ENCODE measurements around the gene IGFALS.

The IGFALS gene

DNA sequence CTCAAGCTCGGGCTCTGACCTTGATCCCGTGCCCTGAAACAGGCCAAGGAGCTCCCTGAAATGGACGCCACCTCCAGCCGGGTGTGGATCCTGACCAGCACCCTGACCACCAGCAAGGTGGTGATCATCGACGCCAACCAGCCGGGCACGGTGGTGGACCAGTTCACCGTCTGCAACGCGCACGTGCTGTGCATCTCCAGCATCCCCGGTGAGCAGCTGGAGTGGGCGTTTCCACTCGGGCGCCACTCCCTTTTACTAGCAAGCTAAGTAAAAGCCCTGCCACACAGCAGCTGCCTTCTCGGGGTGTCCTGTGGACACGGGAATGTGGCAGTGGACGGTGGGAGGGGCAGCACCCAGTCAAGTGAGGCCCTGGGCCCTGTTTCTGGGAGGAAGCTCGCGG is 28.5 kb downstream of the IGFALS start:
- DNase-seq = no peak

DNA sequence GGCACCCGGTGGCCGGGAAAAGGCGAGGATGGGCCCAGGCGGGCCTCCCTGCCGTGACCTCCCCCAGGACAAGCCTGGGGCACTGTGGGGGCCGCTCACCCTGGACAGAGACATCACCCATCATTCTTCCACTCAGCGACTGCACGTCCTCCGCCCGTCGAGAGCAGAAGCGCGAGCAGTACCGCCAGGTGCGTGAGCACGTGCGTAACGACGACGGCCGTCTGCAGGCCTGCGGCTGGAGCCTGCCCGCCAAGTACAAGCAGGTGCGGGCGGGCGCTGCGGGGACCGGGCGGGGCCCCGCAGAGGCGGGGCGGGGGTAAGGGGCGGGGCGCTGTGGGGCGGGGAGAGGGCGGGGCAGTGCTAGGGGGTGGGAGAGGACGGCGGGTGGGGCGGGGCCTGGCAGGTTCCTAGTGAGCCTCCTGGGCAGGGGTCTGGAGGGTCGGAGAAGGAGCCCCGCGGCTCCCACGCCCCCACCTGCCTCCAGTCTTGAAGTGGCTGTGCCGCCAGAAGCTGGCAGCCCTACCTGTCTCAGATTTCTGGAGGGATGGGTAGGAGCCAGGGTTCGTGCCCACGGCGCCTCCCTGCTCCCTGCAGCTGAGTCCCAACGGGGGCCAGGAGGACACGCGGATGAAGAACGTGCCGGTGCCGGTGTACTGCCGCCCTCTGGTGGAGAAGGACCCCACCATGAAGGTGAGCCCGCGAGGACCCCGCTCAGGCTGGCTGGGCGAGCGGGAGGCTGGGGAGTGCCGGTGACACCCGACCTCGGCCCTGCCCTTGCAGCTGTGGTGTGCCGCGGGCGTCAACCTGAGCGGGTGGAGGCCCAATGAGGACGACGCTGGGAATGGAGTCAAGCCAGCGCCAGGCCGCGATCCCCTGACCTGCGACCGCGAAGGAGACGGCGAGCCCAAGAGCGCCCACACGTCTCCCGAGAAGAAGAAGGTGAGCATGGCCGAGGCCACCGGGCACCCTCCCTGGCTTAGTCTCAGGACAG is 29.7 kb downstream of the IGFALS start:
- DNase-seq = peak in 1 of 14 donors; percentile 48

DNA sequence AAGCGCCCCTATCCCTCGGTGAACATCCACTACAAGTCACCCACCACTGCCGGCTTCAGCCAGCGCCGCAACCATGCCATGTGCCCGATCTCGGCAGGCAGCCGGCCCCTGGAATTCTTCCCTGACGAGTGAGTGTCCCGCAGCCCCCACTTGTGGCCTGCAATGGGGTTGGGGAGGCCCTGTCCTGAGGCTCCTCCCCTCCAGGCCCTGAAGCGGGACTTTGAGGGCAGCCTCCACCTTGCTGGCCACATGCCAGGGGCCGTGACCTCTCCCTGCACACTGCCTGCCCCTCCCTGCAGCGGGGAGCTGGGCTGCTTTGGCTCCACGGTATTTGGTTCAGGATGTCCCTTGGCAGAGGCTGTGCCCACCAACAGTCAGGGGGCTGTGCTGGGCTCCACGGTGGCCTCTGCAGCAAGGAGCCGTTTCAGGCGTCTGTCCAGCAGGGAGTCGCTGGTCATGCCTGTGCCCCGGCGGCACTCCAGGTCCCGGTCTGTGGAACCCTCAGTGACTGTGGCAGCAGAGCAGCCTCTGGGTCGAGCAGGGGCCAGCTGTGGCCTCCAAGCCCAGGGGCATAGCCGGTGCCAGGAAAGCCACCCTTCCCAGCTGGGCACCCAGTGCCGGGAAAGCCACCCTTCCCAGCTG is 30.5 kb downstream of the IGFALS start:
- peak in 1 of 14 donors; percentile 39 for DNase-seq

DNA sequence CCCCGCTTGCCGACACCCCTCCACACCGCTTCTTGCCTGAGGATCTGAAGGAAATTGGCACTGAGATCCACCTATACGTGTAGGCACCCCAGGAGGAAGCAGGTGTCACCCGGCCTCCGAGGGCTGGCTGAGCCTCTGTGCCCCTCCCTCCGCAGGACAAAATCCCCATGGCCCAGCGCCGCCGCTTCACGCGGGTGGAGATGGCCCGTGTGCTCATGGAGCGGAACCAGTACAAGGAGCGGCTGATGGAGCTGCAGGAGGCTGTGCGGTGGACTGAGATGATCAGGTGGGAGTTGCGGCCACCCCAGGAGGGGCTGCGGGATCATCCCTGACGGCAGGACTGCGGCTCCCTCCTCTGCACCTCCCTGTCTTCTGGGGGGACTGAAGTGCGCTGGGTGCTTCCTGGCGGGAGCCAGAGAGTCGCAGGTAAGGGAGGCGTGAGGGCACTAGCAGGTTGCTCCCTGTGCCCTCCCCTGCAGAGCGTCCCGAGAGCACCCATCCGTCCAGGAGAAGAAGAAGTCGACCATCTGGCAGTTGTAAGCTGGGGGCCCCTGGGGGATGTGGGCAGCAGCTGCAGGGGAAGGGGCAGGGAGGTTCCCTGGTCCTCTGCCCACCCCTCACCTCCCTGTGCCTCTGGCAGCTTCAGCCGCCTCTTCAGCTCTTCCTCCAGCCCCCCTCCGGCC is 31.2 kb downstream of the IGFALS start:
- no peak for DNase-seq

DNA sequence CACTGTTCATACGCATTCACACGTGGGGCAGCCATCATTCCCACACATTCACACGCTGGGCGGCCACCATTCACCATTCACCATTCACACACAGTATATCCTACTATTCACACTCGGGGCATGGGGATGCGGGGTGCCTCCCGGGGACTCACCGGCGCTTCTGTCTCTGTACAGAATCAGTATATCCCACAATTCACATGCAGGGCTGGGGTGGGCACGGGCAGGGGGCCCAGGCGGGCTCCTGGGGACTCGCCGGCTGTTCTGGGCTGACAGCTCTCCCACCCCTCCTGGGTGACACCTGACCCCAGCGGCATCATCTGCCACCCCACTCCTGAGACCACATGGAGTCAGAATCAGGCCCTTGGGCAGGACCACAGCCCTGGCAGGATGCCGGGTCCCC is 31.8 kb downstream of the IGFALS start:
- no peak for DNase-seq

DNA sequence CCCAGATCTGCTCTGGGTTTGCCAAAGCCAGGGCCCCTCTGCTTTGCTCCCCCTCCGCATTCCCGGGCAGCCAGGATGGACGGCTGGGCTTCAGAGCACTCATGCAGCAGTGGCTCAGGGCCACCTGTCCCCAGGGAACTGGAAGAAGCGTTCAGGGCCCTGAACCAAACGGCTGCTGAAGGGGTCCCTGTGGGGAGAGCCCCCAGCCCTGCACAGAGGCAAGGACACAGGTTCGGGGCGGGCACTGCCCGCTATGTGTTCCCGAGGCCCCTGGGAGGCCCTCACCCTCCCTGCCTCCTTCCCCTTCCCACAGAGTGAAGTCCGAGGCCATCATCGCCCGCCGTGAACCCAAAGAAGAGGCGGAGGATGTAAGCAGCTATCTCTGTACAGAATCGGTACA is 32.6 kb downstream of the IGFALS start:
- no peak for DNase-seq

DNA sequence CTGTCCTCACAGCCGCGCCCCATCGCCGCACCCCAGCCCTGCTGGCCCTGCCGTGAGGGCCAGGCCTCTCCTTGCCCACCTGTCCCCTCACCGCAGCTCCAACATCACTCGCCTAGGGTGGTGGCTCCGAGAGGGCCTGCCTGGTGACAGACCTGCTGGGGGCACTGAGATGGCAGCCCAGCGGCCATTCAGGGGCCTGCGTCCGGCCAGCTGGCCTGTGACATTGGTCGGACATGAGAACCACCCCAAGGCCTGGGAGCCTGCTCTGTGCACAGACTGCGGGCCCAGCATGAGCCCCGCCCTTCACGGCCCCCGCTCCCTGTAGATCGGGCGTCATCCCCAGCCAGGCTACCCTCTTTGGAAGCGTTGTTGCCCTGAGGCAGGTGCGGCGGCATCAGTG is 34.0 kb downstream of the IGFALS start:
- DNase-seq = peak in 1 of 14 donors; percentile 21

DNA sequence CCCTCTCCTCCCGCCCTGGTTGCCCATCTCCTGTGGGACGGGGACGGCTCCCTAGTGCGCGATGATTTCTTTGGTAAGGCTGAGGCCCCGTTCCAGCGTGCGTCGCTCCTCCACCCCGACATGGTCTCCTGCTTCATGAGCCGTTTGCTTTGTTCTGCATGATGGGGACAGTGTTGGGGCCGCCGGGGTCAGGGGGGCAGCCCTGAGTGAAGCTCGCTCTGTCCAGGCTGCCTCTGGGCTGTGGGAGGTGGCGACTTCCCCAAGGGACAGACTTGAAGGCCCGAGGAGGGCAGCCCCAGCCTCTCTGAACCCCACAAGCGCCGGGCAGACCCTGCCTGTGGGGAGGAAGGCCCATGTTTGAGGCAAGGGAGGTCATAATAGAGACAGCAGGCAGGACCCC is 34.6 kb downstream of the IGFALS start:
- no peak for DNase-seq

DNA sequence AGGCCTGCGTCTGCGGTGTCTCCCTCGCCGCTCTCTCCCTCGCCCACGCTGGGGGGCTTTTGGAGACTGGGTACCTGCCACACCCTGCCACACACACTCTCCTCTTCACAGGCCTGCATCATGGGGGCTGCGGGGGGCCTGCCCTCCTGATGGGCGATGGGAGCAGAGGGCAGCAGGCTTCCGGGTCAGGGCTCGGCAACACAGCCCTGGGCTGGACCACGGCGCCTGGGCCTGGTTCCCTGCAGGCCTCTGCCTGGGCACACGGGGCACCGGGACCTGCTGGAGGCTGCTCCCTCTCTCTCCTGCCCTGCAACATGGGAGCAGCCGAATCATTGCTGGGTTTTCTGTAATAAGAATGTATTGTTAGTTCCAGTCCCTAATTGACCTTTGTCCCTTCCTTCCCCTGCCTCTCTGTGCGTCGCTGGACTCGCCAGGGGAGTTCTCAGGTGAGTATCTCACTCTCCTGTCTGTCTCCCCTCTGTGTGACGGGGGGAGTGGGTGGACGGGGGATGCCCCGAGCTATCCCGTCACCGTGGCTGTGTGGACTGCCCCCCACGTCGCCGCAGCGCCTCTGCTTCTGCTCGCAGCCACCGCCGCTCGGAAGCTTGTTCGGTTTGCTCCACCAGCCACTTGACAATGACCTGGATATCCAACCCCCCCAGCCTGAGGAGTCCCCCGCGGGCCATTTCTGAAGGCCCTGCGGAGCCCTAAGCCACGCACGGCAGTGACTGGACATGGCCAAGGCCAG is 35.6 kb downstream of the IGFALS start:
- DNase-seq = no peak

DNA sequence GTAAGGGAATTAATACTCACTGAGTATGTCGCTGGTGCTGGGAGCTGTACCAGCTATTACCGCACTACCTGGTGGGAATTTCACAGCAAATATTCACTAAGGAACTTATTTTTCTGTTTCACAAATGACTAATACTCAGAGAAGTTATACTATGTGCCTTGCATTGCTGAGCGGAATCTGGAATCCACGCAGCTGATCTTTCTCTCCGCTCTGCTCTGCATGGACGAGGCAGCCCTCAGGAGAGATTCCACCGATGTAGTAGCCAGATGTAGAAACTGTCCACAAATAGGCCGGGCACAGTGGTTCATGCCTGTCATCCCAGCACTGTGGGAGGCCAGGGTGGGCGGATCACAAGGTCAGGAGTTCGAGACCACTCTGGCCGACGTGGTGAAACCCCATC is 39.3 kb downstream of the IGFALS start:
- no peak for DNase-seq

DNA sequence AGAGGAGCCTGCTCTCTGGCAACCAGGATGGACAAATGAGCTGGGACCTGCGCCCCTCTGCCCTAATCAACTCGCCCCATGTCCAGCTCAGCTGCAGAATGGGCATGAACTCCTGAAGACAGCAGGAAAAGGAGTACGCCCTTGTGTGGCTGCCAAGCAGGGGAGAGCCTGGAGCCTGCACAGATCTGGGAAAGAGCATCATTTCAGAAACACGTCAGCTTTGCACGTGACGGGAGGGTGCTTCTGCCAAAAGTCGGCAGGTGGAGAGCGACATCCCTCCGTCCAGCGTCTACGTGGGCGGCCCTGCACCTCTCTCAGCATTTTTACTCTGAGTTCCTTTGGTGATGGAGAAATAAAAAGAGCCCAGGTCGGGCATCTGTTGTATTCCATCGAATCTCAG is 40.7 kb downstream of the IGFALS start:
- peak in 1 of 14 donors; percentile 89 for DNase-seq

DNA sequence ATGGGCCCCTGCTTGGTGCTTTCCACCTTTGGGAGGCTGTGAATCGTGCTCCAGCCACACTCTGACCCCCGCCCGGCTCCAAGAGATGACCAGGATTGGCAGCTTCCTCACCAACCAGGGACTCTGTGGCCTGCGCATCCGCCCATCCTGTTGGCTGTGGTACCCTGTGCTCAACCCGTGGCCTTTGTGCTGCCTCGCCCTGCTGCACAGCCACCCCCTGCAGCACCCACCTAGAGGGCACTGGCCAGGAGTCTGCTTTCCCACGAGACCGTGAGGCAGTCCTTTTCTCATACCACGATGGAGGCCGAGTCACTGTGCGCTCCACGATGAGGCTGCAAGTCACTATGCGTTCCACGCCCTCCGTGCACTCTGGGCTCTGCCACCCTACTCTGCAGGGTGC is 41.6 kb downstream of the IGFALS start:
- no peak for DNase-seq

DNA sequence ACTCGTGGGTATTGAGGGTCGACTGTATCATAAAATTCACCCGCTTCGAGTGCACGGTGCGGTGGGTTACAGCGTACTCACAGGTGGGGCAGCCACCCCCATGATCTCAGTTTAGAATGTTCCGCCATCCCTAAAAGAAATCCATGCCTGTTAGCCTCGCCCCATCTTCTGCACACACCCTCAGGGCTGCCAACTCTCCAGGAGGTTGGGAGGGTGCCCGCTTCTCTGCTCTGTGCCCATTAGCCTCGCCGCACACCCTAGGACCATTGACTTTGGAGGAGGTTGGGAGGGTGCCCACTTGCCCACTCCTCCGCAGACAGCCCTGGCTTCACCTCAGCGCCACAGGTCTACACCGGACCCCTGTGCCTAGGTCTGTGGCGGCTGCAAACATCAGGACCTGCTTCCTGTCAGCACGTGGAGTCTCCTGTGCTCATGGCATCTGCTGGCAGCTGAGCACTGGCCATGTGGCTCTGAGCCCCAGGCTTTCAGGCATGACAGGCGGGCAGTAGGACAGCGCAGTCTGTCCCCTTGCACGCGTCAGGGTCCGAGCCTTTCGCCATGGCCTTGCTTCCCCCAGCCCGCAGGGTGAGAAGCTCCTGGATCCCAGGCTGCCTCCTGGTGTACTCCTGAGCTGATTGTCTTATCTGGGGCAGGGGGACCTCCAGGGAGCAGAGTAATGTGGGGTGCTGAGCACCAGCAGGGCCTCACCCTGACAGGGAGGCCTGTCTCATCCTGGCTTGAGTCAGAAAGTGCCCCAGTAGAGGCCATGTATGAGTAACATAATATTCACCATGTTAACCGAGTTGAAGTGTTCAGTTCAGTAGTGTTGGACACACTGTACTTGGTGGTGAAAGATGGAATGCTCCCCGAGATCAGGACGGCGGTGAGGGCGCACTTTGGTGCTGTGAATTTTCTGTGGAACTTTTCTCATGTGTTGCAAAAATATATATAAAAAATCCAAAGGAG is 44.1 kb downstream of the IGFALS start:
- DNase-seq = peak in 1 of 14 donors; percentile 83

DNA sequence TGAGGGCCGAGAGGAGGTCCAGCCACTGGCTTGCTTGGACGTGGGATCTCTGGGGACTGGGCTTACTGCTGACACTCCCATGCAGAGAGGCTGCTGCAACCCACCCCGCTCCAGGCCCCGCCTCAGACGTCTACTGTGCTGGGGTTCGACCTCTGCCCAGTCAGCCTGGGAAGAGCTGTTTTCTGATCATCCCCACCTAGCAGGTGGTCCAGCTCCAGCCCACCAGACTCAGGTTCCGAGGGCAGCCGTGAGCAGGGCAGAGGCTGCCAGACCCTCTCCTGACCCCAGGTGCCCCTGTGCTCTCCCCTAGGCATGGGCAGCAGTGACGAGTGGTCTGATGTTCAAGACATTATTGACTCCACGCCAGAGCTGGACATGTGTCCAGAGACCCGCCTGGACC is 45.6 kb downstream of the IGFALS start:
- no peak for DNase-seq

DNA sequence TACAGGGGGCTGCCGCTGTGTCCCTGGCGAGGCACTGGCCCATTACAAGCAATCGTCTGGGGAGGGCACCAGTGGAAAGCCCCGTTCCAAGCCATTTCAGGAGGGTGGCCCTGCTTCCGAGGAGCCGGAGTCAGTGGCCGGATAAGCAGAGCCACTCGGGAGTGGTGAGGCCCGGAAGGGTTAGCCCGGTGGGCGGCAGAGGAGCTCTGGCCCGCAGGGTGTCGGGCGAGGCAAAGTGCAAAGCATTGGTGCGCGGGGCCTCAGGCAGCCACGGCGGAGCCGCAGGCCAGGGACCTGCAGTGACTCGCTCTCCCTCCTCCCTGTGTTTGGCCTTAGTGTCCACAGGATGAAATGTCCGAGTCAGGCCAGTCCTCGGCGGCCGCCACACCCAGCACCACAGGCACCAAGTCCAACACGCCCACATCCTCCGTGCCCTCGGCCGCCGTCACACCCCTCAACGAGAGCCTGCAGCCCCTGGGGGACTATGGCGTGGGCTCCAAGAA is 46.8 kb downstream of the IGFALS start:
- DNase-seq = peak in 1 of 14 donors; percentile 20

DNA sequence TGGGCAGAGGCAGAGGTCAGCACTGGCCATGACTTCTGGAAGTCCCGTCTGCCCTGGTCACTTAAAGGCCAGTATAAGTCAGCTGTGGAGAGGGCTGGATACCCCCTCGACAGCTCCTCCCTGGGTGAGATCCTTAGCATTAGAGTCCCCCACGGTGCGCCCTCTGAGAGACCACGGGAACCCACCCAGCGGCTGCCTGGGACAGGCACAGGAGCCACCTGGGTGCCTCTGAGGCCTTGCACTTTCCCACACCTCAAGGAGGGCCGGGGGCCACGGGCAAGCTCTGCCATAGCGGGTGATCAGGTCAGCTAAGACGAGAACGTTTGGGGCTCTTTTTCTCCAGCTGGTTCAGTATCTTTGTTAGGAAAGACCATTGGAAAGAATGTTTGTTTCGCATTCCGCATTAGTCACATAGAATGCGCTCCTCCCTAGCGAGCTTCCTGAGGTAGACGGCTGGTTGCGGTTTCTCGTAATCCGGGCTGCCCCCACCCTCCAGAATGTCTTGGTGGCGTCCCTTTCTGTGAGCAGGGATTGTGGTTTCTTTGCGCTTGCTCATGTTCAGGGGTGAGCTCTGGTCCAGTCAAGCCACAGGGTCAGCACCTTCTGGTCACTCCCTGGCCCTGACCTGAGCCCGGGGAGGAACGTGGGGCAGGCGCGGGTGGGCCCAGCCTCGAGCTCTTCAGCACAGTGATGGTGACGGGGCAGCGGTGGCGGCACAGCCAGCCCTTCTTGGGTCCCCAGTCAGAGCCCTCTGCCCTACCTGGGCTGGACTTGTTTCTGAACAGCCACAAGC is 47.4 kb downstream of the IGFALS start:
- DNase-seq = no peak

DNA sequence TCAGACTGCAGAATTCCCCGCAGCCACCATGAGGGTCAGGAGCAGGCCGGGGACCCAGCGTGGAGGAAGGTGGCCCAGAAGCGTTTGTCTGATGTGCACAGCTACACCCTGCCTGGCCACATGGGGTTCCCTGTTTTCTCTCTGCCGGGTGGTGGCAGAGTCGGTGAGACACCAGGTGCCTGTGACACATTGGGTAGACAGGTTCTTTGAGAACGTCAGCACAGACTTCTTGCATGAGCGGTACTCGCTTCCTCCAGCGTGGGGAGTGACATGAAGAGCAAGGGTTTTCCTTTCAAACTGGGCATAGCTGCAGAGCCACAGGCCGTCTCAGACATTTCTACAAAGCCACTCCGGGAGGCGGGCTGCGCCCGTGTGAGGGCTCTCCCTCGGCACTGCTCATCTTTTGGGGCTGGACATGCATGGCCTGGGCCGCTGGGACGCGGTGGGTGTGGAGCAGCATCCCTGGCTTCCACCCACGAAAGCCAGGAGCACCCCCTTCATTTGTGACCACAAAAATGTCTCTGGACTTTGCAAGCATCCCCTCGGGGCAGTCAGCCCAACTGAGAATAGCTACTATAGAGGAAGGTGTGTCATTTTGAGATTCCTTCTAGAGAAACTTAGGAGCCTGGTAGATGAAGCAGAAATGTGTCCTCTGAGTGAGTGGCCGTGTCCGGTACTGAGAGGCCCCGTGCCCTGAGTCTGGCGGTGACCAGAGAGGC is 48.2 kb downstream of the IGFALS start:
- peak in 1 of 14 donors; percentile 29 for DNase-seq

DNA sequence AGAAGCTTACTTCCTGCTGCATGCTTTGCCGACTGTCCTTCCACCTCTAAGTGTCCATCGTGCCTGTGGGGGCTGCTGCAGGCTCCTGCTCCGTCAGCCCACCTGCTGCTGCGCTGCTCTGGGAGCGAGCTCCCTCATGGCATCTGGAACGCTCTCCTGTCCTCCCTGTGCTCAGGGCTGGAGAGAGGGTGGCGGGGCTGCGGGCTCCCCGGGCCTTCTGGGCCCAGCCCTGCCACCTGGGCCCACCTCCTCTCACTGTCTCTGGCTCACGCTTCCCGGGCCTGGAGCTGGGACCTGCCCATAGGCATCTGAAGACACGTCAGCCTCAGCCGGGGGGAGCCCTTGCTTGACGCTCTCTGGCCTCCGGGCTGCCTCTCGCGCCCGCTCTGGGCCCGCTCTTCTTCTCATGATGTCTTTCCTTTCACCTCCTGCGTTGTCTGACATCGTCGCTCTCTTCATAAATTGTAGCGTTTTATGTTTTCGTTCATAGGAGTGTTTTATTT is 49.1 kb downstream of the IGFALS start:
- DNase-seq = no peak
